ENCODE data around the gene BUB3.

BUB3 gene

GRCh38 chr10:123154092-123154710 is at the start of gene BUB3:
Gene BUB3 (plus strand): TSS chr10:123154402. CDS start chr10:123154918, 516 bp downstream.
- TF ChIP-seq, protein P1, sequence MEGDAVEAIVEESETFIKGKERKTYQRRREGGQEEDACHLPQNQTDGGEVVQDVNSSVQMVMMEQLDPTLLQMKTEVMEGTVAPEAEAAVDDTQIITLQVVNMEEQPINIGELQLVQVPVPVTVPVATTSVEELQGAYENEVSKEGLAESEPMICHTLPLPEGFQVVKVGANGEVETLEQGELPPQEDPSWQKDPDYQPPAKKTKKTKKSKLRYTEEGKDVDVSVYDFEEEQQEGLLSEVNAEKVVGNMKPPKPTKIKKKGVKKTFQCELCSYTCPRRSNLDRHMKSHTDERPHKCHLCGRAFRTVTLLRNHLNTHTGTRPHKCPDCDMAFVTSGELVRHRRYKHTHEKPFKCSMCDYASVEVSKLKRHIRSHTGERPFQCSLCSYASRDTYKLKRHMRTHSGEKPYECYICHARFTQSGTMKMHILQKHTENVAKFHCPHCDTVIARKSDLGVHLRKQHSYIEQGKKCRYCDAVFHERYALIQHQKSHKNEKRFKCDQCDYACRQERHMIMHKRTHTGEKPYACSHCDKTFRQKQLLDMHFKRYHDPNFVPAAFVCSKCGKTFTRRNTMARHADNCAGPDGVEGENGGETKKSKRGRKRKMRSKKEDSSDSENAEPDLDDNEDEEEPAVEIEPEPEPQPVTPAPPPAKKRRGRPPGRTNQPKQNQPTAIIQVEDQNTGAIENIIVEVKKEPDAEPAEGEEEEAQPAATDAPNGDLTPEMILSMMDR (IDR thresholded peaks at IDR 0.05; ENCODE audit: extremely low read depth, missing control alignments), result no peak
- peak; percentile 98 for DNase-seq (ENCODE audit: low spot score)

DNA sequence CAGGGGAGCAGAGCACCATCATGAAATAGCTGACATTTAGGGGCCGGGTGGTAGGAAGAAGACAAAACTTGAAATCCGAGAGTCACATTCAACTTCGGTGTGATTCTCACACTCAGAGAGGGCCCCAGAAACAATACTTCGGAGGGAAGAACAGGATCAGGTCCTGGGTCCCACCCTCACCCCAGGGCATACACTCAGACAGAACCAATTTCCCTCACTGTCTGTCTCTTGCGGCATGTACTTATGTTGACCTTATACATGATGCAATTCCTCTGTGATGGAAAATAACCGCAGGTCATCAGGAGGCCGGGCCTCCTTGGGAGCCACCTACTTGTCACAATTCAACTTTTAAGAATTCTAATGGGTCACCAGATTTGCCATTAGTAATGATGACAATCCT is 44.7 kb upstream of the BUB3 start:
- no peak for DNase-seq (ENCODE audit: low spot score)

DNA sequence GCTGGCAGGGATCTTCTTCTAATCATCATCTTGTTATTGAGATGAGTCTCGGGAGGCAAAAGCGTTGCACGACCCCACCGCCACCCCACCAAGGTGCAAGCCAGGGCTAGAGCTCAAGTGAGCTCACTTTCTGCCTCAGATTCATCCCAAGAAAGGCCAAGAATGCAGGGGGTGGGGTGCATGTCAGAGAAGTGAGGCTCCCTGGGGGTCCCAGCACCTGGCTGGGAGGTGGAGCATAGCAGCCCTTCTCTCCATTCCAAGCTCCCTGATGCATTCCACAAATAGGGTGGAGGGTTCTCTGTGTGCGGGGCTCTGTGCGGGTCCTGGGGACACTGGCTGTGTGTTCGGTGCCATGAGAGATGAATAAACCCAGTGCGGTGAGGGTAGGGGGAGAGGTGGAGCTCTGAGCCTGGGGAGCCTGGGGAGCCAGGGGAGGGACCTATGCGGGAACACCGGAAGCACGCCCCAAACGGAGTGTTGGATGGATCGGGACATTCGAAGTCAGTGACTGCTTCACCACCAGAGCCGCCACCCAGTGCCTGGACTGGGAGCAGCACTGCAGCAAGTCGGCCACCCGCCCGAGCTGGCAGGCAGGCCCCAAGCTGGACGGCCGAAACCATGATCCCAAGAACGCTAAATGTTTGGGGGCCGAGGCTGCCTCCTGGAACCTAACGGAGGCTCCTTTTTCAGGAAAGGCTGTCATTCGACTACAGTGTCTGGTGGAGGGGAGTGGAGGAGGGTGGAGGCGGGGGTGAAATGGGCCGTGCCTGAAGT is 36.4 kb upstream of the BUB3 start:
- TF ChIP-seq, protein P1 (IDR thresholded peaks at IDR 0.05; ENCODE audit: extremely low read depth, missing control alignments), result no peak
- no peak for DNase-seq (ENCODE audit: low spot score)

More for the DNA sequence above, 44.7 kb upstream of the BUB3 start:
- TF ChIP-seq, protein P1 (IDR thresholded peaks at IDR 0.05; ENCODE audit: extremely low read depth, missing control alignments), result no peak

- no peak for DNase-seq (ENCODE audit: low spot score)
- TF ChIP-seq, protein P1 (IDR thresholded peaks at IDR 0.05; ENCODE audit: extremely low read depth, missing control alignments), result no peak
Measured at GRCh38 chr10:123119081-123119480, 35.1 kb upstream of the BUB3 start.

DNA sequence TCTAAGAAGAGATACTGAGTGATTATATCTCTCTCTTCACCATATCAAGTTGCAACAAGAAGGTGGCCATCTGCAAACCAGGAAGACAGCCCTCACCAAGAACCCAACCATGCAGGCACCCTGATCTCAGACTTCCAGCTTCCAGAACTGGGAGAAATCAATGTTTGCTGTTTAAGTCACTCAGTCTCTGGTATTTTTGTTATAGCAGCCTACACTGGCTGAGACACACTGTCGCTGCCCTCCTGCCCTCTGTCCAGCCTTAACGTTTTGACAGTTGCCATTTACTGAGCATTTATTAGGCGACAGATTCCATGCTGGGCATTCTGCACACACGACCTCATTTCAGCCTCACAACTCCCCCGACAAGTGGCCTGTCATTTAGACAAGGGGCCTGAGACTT is 28.0 kb upstream of the BUB3 start:
- no peak for DNase-seq (ENCODE audit: low spot score)
- TF ChIP-seq, protein P1 (IDR thresholded peaks at IDR 0.05; ENCODE audit: extremely low read depth, missing control alignments), result no peak

- TF ChIP-seq, protein P1 (IDR thresholded peaks at IDR 0.05; ENCODE audit: extremely low read depth, missing control alignments), result no peak
- no peak for DNase-seq (ENCODE audit: low spot score)
Measured at GRCh38 chr10:123129618-123130271, 24.5 kb upstream of the BUB3 start.
